GM12878 (cell line): Measurements from ENCODE around the gene RAB37. TPM values are rescaled to one million over a fixed set of nuclear protein-coding genes. Genes with fewer than 3 reads are reported as not detected.

ENCODE experiments used
- ATAC-seq: fragments of 200-7000 bp; cut with Tn5 transposase; 3 replicates; pipeline ENCODE4 v1.9.1; 2020; ENCODE audit warnings: mild to moderate bottlenecking, moderate library complexity
- BruUV-seq: library from RNA; stranded (reverse); fragments of 400-500 nt; replicated peaks from 2 replicates; lab custom pipeline; 2021; lab: Mats Ljungman, UMichigan
- CTCF ChIA-PET: fragments of 300-600 bp; sonication (Branson Sonifier 250); formaldehyde crosslinking; extraction: SDS; loops from one replicate; lab custom pipeline; 2021; ENCODE audit warnings: inconsistent platforms; lab: Yijun Ruan, JAX
- POLR2A ChIA-PET: fragments of 350-600 bp; formaldehyde crosslinking; extraction: SDS; loops from one replicate; lab custom pipeline; 2021; ENCODE audit warnings: inconsistent platforms; lab: Charles Lee
- RAD21 ChIA-PET: fragments of 300-600 bp; sonication (Branson Sonifier 250); formaldehyde crosslinking; loops from one replicate; lab custom pipeline; 2023; ENCODE audit warnings: antibody characterized with exemption; ENCODE audit not compliant: unreplicated experiment; lab: Charles Lee
- SMC1A ChIA-PET: fragments of 300-600 bp; sonication (Branson Sonifier 250); formaldehyde crosslinking; loops from one replicate; lab custom pipeline; 2023; ENCODE audit not compliant: unreplicated experiment, uncharacterized antibody; lab: Charles Lee
- DNase-seq: peaks from one replicate; pipeline ENCODE4 v3.0.0-alpha.2; 2011; ENCODE audit warnings: low read depth, low spot score
- FAIRE-seq: peaks from 3 replicates; lab custom pipeline; 2011; peaks lifted over from hg19 to GRCh38; lab: Jason Lieb, UNC
- H2AFZ ChIP-seq: 2 replicates; pipeline ENCODE4 v1.6.0; 2011; ENCODE audit warnings: low read depth, low read length, control low read depth; ENCODE audit not compliant: control insufficient read depth
- H3K27ac ChIP-seq: 2 replicates; pipeline ENCODE4 v1.5.1; 2011; ENCODE audit warnings: control low read depth; ENCODE audit not compliant: control insufficient read depth, insufficient read depth
- H3K27me3 ChIP-seq, 2 experiments: replicated peaks in 1 of 2; 2 replicates each; pipeline versions ENCODE4 v1.6.0 to v1.6.1; 2011; ENCODE audit warnings: low read length in 1 of 2; ENCODE audit not compliant: control insufficient read depth in 2 of 2, insufficient read depth in 2 of 2
- H3K36me3 ChIP-seq, 2 experiments: 2 replicates each; pipeline ENCODE4 v1.5.1; 2011; ENCODE audit warnings: low read length in 1 of 2; ENCODE audit not compliant: control insufficient read depth in 2 of 2, insufficient read depth in 2 of 2
- H3K4me1 ChIP-seq: 2 replicates; pipeline ENCODE4 v1.6.1; 2011; ENCODE audit warnings: mild to moderate bottlenecking, low read length, moderate library complexity, mixed read lengths; ENCODE audit not compliant: control insufficient read depth, insufficient read depth
- H3K4me2 ChIP-seq: 2 replicates; pipeline ENCODE4 v1.6.0; 2011; ENCODE audit warnings: control low read depth; ENCODE audit not compliant: control insufficient read depth, insufficient read depth
- H3K4me3 ChIP-seq: fragments of 200-600 bp; sonication (generic); 2 replicates; pipeline ENCODE4 v1.5.1; 2016
- H3K79me2 ChIP-seq: 2 replicates; pipeline ENCODE4 v1.6.0; 2011; ENCODE audit warnings: low read length; ENCODE audit not compliant: control insufficient read depth, insufficient read depth
- H3K9ac ChIP-seq: 2 replicates; pipeline ENCODE4 v1.8.0; 2011; ENCODE audit warnings: low read length, control low read depth, mixed read lengths; ENCODE audit not compliant: control insufficient read depth, insufficient read depth
- H3K9me3 ChIP-seq: replicated peaks from 3 replicates; pipeline ENCODE4 v1.5.1; 2011; ENCODE audit warnings: mild to moderate bottlenecking, low read length; ENCODE audit not compliant: control insufficient read depth, insufficient read depth
- H4K20me1 ChIP-seq: 2 replicates; pipeline ENCODE4 v1.6.0; 2011; ENCODE audit not compliant: control insufficient read depth, insufficient read depth
- BHLHE40 ChIP-seq, 2 experiments: fragments of 450-650 bp in 1 of 2; IDR thresholded peaks; 2 replicates each; pipeline ENCODE4 v1.6.1; 2011 to 2017; ENCODE audit warnings: low read depth in 2 of 2, borderline replicate concordance in 1 of 2, improper control_type of control experiment in 1 of 2, low read length in 1 of 2, mild to moderate bottlenecking in 1 of 2
- DPF2 ChIP-seq: fragments of 450-650 bp; IDR thresholded peaks from 2 replicates; pipeline ENCODE4 v1.6.1; 2017; ENCODE audit warnings: mild to moderate bottlenecking
- KLF5 ChIP-seq: fragments of 450-650 bp; IDR thresholded peaks from 2 replicates; pipeline ENCODE4 v1.6.1; 2014; ENCODE audit warnings: mild to moderate bottlenecking; ENCODE audit not compliant: partially characterized antibody
- MTA3 ChIP-seq: IDR thresholded peaks from 2 replicates; pipeline ENCODE4 v1.6.1; 2012; ENCODE audit warnings: low read length, inconsistent platforms, borderline replicate concordance
- NRF1 ChIP-seq: conservative IDR thresholded peaks from 2 replicates; pipeline ENCODE4 v1.6.1; 2011; ENCODE audit warnings: mild to moderate bottlenecking, low read depth, low read length, improper control_type of control experiment
- PAX8 ChIP-seq: fragments of 450-650 bp; IDR thresholded peaks from 2 replicates; pipeline ENCODE4 v1.6.1; 2017; ENCODE audit warnings: mild to moderate bottlenecking, moderate library complexity
- PRDM15 ChIP-seq: fragments of 450-650 bp; formaldehyde crosslinking; IDR thresholded peaks from 2 replicates; pipeline ENCODE4 v1.4.0; 2020; ENCODE audit warnings: mild to moderate bottlenecking, moderate library complexity
- SMARCA5 ChIP-seq: fragments of 450-650 bp; IDR thresholded peaks from 2 replicates; pipeline ENCODE4 v1.6.1; 2017; ENCODE audit warnings: mild to moderate bottlenecking
- SREBF1 ChIP-seq: IDR thresholded peaks from 2 replicates; pipeline ENCODE4 v1.6.1; 2012; ENCODE audit warnings: mild to moderate bottlenecking, low read length
- STAT3 ChIP-seq: IDR thresholded peaks from 2 replicates; pipeline ENCODE4 v1.6.1; 2011; ENCODE audit warnings: low read depth, low read length, improper control_type of control experiment
- TCF3 ChIP-seq: IDR thresholded peaks from 2 replicates; pipeline ENCODE4 v1.6.1; 2012; ENCODE audit warnings: low read depth, mild to moderate bottlenecking, low read length, borderline replicate concordance; ENCODE audit not compliant: insufficient read depth
- YY1 ChIP-seq: IDR thresholded peaks from 2 replicates; pipeline ENCODE4 v1.6.1; 2011; ENCODE audit warnings: low read depth, mild to moderate bottlenecking, low read length
- ZBTB33 ChIP-seq: fragments of 450-650 bp; IDR thresholded peaks from 2 replicates; pipeline ENCODE4 v1.6.1; 2017; ENCODE audit warnings: mild to moderate bottlenecking
- ZBTB40 ChIP-seq: fragments of 450-650 bp; IDR thresholded peaks from 2 replicates; pipeline ENCODE4 v1.6.1; 2016; ENCODE audit warnings: mild to moderate bottlenecking, moderate library complexity, borderline replicate concordance
- ZNF384 ChIP-seq: IDR thresholded peaks from 2 replicates; pipeline ENCODE4 v1.6.1; 2012; ENCODE audit warnings: low read depth, mild to moderate bottlenecking, low read length, improper control_type of control experiment, borderline replicate concordance
- ZZZ3 ChIP-seq: IDR thresholded peaks from 2 replicates; pipeline ENCODE4 v1.6.1; 2011; ENCODE audit warnings: low read depth; ENCODE audit not compliant: control insufficient read depth, insufficient read length
- WGBS: methylation state at CpG from one replicate; pipeline ENCODE4 v1.1.6; 2016; ENCODE audit warnings: low lambda C conversion rate; ENCODE audit not compliant: insufficient replicate concordance, insufficient coverage; ENCODE audit errors: missing lambda C conversion rate; 5-methylcytosine and 5-hydroxymethylcytosine counted together
- in situ Hi-C: fragments of 300-500 bp; cut with MboI; formaldehyde crosslinking; loops from 9 replicates; pipeline ENCODE4 v1.14.3; 2018; ENCODE audit warnings: mixed read lengths
- intact Hi-C: fragments of 100-400 bp; cut with micrococcal nuclease; formaldehyde crosslinking; loops from one replicate; pipeline ENCODE4 v1.14.2; 2022; ENCODE audit not compliant: unreplicated experiment
- polyA plus RNA-seq, 11 experiments: library from polyadenylated mRNA; depleted of rRNA in 4 of 11; unstranded in 6 of 11; stranded (reverse) in 5 of 11; fragments of >200 nt; fragmentation: Nextera tagmentation in 4 of 11; fragmentation: Illumina TruSeq in 1 of 11; extraction: Ambion mirVana in 4 of 11; extraction: Trizol in 1 of 11; gene quantifications; 1 replicate in 1 of 11; 2 replicates in 10 of 11; pipeline versions ENCODE4 v1.2.1 to v1.2.3, GENCODE V29; 2011 to 2016; ENCODE audit warnings: inconsistent platforms in 2 of 11, missing spikeins in 2 of 11, low read depth in 1 of 11
- total RNA-seq, 4 experiments: library from RNA; depleted of rRNA in 3 of 4; stranded (reverse); fragments of >200 nt in 3 of 4; fragmentation: Illumina TruSeq in 1 of 4; extraction: Trizol in 1 of 4; gene quantifications; 2 replicates each; pipeline versions ENCODE4 v1.2.1 to v1.2.3, GENCODE V29; 2013 to 2021

Gene RAB37
- total and polyA plus RNA-seq, 10 of the 15 experiments (the other 5 are each of a cell fraction or from before 2014, with no cell fraction given) = 0.48 to 5.6 (median 1.7) TPM

GRCh38 chr17:74720506-74720905 is 16.6 kb upstream of the RAB37 start:
- RAD21 ChIA-PET = no interaction called here
- 79% methylated on average over 4 of the region's 4 CpGs for WGBS
- Histone ChIP-seq H3K9me3 (no peaks in the 10 kb centered on the region), H3K36me3 (no peaks in the 10 kb centered on the region), H2AFZ (no peak overlapping the region), H3K27ac (no peak overlapping the region), H3K27me3 (0 out of 4 replicates have a peak, but pooled peaks cover 0 to 4% of the 10 kb centered on the region in 2 experiments), H3K4me2 (no peak overlapping the region), H3K9ac (no peak overlapping the region), H3K79me2 (no peaks in the 10 kb centered on the region), H4K20me1 (no peaks in the 10 kb centered on the region), H3K4me3 (no peak overlapping the region), H3K4me1 (peaks cover under 1% of the 10 kb centered on the region; the same call in 1 of the 2 replicates)
- in situ Hi-C loops = no loop called here
- no peak for FAIRE-seq
- BruUV-seq = no TSS peak
- SMC1A ChIA-PET = interaction anchor here (1.6 kb wide), 1 partner anchor 63 kb away, joined by 4 read pairs; no protein-coding TSS in a partner anchor
- no peak for ATAC-seq
- CTCF ChIA-PET = no interaction called here
- POLR2A ChIA-PET = no interaction called here
- intact Hi-C loops = no loop called here
- DNase-seq = no peak
- TF ChIP-seq TCF3 (no peak), ZZZ3 (no peak), SMARCA5 (no peak), YY1 (no peak), SREBF1 (no peak), KLF5 (no peak), ZBTB33 (no peak), STAT3 (no peak), DPF2 (no peak), BHLHE40 (IDR thresholded peaks at IDR 0.05; ENCODE audit: borderline replicate concordance in 1 of 2, low read depth in 2 of 2, low read length in 1 of 2) (no peak), NRF1 (no peak), MTA3 (no peak), PRDM15 (CRISPR knock-in tag) (no peak), ZBTB40 (no peak), PAX8 (no peak), ZNF384 (no peak)
